HG03108 (cell line): Measurements from ENCODE around the gene SYT1.

Experiments used
- ATAC-seq: cut with Tn5 transposase; IDR thresholded peaks from one replicate; pipeline ENCODE4 v1.9.1; 2021; ENCODE audit warnings: moderate library complexity; ENCODE audit not compliant: unreplicated experiment

Gene SYT1

GRCh38 chr12:79055926-79056674, 191.5 kb downstream of the SYT1 start:
- ATAC-seq = no peak

- ATAC-seq = no peak
Observed at GRCh38 chr12:79056775-79057174, 192.2 kb downstream of the SYT1 start.

GRCh38 chr12:79057540-79057939, 193.0 kb downstream of the SYT1 start:
- ATAC-seq = no peak

GRCh38 chr12:79058342-79058741, 193.8 kb downstream of the SYT1 start:
- no peak for ATAC-seq

- no peak for ATAC-seq
Observed at GRCh38 chr12:79059557-79059956, 195.0 kb downstream of the SYT1 start.

GRCh38 chr12:79063258-79063657, 198.7 kb downstream of the SYT1 start:
- ATAC-seq = no peak

GRCh38 chr12:79067977-79068376, 203.4 kb downstream of the SYT1 start:
- ATAC-seq = no peak

GRCh38 chr12:79069009-79069408, 204.4 kb downstream of the SYT1 start:
- peak; percentile 99 for ATAC-seq

- no peak for ATAC-seq
Observed at GRCh38 chr12:79071498-79071897, 206.9 kb downstream of the SYT1 start.

- no peak for ATAC-seq
Observed at GRCh38 chr12:79073506-79073905, 208.9 kb downstream of the SYT1 start.

- ATAC-seq = no peak
Observed at GRCh38 chr12:79082595-79082994, 218.0 kb downstream of the SYT1 start.

GRCh38 chr12:79083181-79083580, 218.6 kb downstream of the SYT1 start:
- no peak for ATAC-seq

GRCh38 chr12:79085106-79085682, 220.6 kb downstream of the SYT1 start:
- peak; percentile 61 for ATAC-seq

GRCh38 chr12:79086541-79087296, 222.1 kb downstream of the SYT1 start:
- ATAC-seq = no peak

GRCh38 chr12:79098530-79098929, 234.0 kb downstream of the SYT1 start:
- ATAC-seq = no peak

GRCh38 chr12:79108962-79109361, 244.4 kb downstream of the SYT1 start:
- no peak for ATAC-seq

- no peak for ATAC-seq
Observed at GRCh38 chr12:79114896-79115295, 250.3 kb downstream of the SYT1 start.

- ATAC-seq = no peak
Observed at GRCh38 chr12:79115743-79116142, 251.2 kb downstream of the SYT1 start.

GRCh38 chr12:79119796-79120195, 255.2 kb downstream of the SYT1 start:
- ATAC-seq = no peak

GRCh38 chr12:79121486-79121885, 256.9 kb downstream of the SYT1 start:
- ATAC-seq = no peak

GRCh38 chr12:79124385-79124784, 259.8 kb downstream of the SYT1 start:
- ATAC-seq = no peak

GRCh38 chr12:79125358-79125757, 260.8 kb downstream of the SYT1 start:
- ATAC-seq = no peak
